Measurements from ENCODE around the gene SSTR5. TPM values are rescaled to one million over a fixed set of nuclear protein-coding genes. Genes with fewer than 3 reads are reported as not detected.

SSTR5 gene
- polyA plus RNA-seq, 2 of the 4 experiments (the other 2 are of a cell fraction) = 0.06 to 0.08 TPM

- WGBS (ENCODE audit: missing lambda C conversion rate) = 47% methylated on average over 11 of the region's 15 CpGs
- no peak overlapping the region for H3K4me3 ChIP-seq
- H3K4me2 ChIP-seq = no peak overlapping the region
- no peak for TF ChIP-seq PHF8 (IDR thresholded peaks at IDR 0.05; ENCODE audit: borderline replicate concordance, low read depth)
- TF ChIP-seq ATOH8 (CRISPR knock-in tag; IDR thresholded peaks at IDR 0.05; ENCODE audit: low read depth) = no peak
- TF ChIP-seq ZSCAN20 (CRISPR knock-in tag; IDR thresholded peaks at IDR 0.05) = no peak
- no peak for TF ChIP-seq HOXA7 (CRISPR knock-in tag; IDR thresholded peaks at IDR 0.05)
- no peak for ATAC-seq
- CTCF ChIA-PET = interaction anchor here (3.6 kb wide), 1 partner anchor 28 kb away, joined by 22 read pairs; no protein-coding TSS in a partner anchor
- POLR2A ChIA-PET = no interaction called here
- H3K4me1 ChIP-seq = no peaks in the 10 kb centered on the region
- no peak for FAIRE-seq
- no peaks in the 10 kb centered on the region for H3K9me3 ChIP-seq
- DNase-seq (ENCODE audit: low read depth in 1 of 2, low spot score in 1 of 2) = no peak
- H3K27ac ChIP-seq = no peak overlapping the region
Measured at GRCh38 chr16:1028056-1028455, 44.5 kb upstream of the SSTR5 start.

DNA sequence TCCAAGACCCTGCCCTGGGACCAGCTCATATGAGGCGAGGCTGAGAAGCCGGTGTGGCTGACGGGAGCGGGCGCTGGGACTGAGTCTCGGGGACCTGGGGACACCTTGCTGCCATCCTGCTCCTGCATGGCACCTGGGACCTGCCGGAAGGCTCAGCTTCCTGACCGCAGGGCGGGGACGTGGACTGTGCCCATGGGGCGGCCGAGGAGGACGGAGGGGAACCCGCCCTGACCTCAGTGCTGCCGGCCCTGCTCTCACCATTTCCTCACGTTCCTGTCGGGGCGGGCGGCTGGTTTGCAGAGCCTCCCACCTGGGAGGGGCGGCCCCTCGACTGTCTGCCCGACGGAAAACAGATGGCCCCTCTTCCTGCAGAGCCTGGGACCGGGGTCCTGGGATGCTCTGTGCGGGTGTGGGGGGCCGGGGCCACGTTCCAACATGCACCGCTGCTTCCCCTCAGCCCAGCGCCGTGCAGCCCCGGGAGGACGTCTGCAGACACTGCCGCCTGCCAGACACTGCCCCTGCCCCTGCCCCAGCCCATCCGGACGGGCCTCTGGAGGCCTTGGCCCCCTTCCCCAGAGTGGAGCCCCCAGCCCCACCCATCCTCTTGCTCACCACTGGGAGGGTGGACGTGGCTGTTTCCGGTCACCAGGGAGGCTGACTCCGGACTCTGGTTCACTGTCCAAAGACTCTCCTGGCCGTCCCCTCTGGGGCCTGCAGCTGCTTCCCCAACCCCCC is 43.9 kb upstream of the SSTR5 start:
- CTCF ChIA-PET = interaction anchor here (3.6 kb wide), 1 partner anchor 28 kb away, joined by 22 read pairs; no protein-coding TSS in a partner anchor
- Histone ChIP-seq H3K4me1 (no peaks in the 10 kb centered on the region), H3K4me3 (no peak overlapping the region), H3K27ac (no peak overlapping the region), H3K9me3 (no peaks in the 10 kb centered on the region), H3K4me2 (no peak overlapping the region)
- peak in 1 of 2 experiments; percentile 41; a peak in 3 of 6 replicates for ATAC-seq
- no peak for TF ChIP-seq KDM5A (IDR thresholded peaks at IDR 0.05)
- no peak for TF ChIP-seq EHF (CRISPR knock-in tag; IDR thresholded peaks at IDR 0.05)
- no peak for TF ChIP-seq NPAS2 (CRISPR knock-in tag; IDR thresholded peaks at IDR 0.05; ENCODE audit: borderline replicate concordance)
- TF ChIP-seq E2F6 (IDR thresholded peaks at IDR 0.05; ENCODE audit: borderline replicate concordance, low read depth) = no peak
- no peak for TF ChIP-seq NFE2L2 (conservative IDR thresholded peaks at IDR 0.05; ENCODE audit: low read length)
- TF ChIP-seq CEBPB (IDR thresholded peaks at IDR 0.05) = no peak
- POLR2A ChIA-PET = no interaction called here
- no peak for DNase-seq (ENCODE audit: low read depth in 1 of 2, low spot score in 1 of 2)
- WGBS (ENCODE audit: missing lambda C conversion rate) = 52% methylated on average over 4 of the region's 39 CpGs
- no peak for FAIRE-seq

GRCh38 chr16:1029259-1029545 is 43.3 kb upstream of the SSTR5 start:
- ATAC-seq (no peak), DNase-seq (ENCODE audit: low read depth in 1 of 2, low spot score in 1 of 2) (no peak), FAIRE-seq (no peak)
- H3K27ac ChIP-seq = no peak overlapping the region
- H3K4me3 ChIP-seq = no peak overlapping the region
- ChIA-PET CTCF (interaction anchor here (3.6 kb wide), 1 partner anchor 27 kb away, joined by 22 read pairs; no protein-coding TSS in a partner anchor), POLR2A (no interaction called here)
- no peak for TF ChIP-seq HOXA7 (CRISPR knock-in tag; IDR thresholded peaks at IDR 0.05)
- TF ChIP-seq, protein P1, sequence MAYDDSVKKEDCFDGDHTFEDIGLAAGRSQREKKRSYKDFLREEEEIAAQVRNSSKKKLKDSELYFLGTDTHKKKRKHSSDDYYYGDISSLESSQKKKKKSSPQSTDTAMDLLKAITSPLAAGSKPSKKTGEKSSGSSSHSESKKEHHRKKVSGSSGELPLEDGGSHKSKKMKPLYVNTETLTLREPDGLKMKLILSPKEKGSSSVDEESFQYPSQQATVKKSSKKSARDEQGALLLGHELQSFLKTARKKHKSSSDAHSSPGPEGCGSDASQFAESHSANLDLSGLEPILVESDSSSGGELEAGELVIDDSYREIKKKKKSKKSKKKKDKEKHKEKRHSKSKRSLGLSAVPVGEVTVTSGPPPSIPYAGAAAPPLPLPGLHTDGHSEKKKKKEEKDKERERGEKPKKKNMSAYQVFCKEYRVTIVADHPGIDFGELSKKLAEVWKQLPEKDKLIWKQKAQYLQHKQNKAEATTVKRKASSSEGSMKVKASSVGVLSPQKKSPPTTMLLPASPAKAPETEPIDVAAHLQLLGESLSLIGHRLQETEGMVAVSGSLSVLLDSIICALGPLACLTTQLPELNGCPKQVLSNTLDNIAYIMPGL (CRISPR knock-in tag; IDR thresholded peaks at IDR 0.05; ENCODE audit: borderline replicate concordance) = no peak
- no peak for TF ChIP-seq NPAS2 (CRISPR knock-in tag; IDR thresholded peaks at IDR 0.05; ENCODE audit: borderline replicate concordance)
- TF ChIP-seq FOXS1 (CRISPR knock-in tag; IDR thresholded peaks at IDR 0.05) = no peak
- TF ChIP-seq ATOH8 (CRISPR knock-in tag; IDR thresholded peaks at IDR 0.05; ENCODE audit: low read depth) = no peak
- TF ChIP-seq CHD2 (IDR thresholded peaks at IDR 0.05; ENCODE audit: low read length, partially characterized antibody) = no peak
- TF ChIP-seq RCOR1 (IDR thresholded peaks at IDR 0.05; ENCODE audit: low read depth, low read length) = no peak
- no peak for TF ChIP-seq JUN (IDR thresholded peaks at IDR 0.05)
- no peak for TF ChIP-seq ZNF302 (CRISPR knock-in tag; IDR thresholded peaks at IDR 0.05)
- WGBS (ENCODE audit: missing lambda C conversion rate) = 59% methylated on average over 6 of the region's 14 CpGs
- no peaks in the 10 kb centered on the region for H3K4me1 ChIP-seq
- no peaks in the 10 kb centered on the region for H3K9me3 ChIP-seq
- no peak overlapping the region for H3K4me2 ChIP-seq
